Upper lobe of left lung (tissue), 4 donors: ENCODE results near the gene AGBL1.

Experiments
- EP300 ChIP-seq, 4 donors: sonication (generic); formaldehyde crosslinking; IDR thresholded peaks; one replicate each; pipeline ENCODE4 v1.5.1; 2017; ENCODE audit warnings: antibody characterized with exemption in 4 of 4, control low read depth in 2 of 4
- POLR2A ChIP-seq, 4 donors: fragments of 450-650 bp; IDR thresholded peaks; one replicate each; pipeline ENCODE4 v1.5.1; 2016 to 2017; ENCODE audit warnings: antibody characterized with exemption in 4 of 4, mild to moderate bottlenecking in 2 of 4
- POLR2AphosphoS5 ChIP-seq, 2 donors: sonication (generic); formaldehyde crosslinking; IDR thresholded peaks; one replicate each; pipeline ENCODE4 v1.5.1; 2017; ENCODE audit warnings: antibody characterized with exemption in 2 of 2
- TF ChIP-seq, protein P1 (sequence below), 6 experiments: fragments of 450-650 bp in 4 of 6; fragments of 200-600 bp in 2 of 6; sonication (generic) in 2 of 6; IDR thresholded peaks; one replicate each; pipeline ENCODE4 v1.5.1; 2016 to 2019; ENCODE audit warnings: antibody characterized with exemption in 6 of 6

DNA sequence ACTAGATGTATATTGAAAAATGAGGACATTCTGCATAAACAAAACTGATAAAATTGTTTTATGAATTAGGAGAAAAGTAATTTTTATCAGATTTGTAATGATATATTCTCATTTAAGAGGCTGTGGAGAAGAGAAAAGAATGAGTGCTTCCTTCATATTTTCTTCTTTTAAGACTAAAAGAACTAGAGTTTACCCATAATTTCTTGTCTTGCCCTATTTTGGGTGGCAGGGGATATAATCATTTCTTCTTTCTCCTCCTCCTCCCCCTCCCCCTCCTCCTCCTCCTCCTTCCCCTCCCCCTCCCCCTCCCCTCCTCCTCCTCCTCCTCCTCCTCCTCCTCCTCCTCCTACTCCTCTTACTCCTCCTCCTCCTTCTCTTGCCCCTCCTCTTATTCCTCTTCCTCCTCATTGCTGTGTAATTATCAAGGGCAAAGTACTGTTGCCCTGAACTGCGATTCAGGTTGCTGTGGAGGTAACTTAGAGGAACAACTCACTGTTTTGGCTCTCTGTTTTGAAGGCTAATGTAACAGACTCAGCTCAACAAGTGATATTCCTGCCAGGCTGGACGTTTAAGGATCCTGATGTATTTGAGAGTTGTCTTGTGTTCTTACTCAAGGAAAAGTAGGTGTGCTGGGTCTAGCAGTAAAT is 555.4 kb downstream of the AGBL1 start:
- TF ChIP-seq, protein P1, sequence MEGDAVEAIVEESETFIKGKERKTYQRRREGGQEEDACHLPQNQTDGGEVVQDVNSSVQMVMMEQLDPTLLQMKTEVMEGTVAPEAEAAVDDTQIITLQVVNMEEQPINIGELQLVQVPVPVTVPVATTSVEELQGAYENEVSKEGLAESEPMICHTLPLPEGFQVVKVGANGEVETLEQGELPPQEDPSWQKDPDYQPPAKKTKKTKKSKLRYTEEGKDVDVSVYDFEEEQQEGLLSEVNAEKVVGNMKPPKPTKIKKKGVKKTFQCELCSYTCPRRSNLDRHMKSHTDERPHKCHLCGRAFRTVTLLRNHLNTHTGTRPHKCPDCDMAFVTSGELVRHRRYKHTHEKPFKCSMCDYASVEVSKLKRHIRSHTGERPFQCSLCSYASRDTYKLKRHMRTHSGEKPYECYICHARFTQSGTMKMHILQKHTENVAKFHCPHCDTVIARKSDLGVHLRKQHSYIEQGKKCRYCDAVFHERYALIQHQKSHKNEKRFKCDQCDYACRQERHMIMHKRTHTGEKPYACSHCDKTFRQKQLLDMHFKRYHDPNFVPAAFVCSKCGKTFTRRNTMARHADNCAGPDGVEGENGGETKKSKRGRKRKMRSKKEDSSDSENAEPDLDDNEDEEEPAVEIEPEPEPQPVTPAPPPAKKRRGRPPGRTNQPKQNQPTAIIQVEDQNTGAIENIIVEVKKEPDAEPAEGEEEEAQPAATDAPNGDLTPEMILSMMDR (IDR thresholded peaks at IDR 0.05), result no peak
- TF ChIP-seq POLR2AphosphoS5 (IDR thresholded peaks at IDR 0.05) (no peak), POLR2A (IDR thresholded peaks at IDR 0.05) (no peak), EP300 (IDR thresholded peaks at IDR 0.05) (no peak)
